GM21526 (cell line): Measurements from ENCODE around the gene EHBP1.

Source experiments
- ATAC-seq: cut with Tn5 transposase; IDR thresholded peaks from one replicate; pipeline ENCODE4 v1.9.1; 2021; ENCODE audit warnings: moderate library complexity; ENCODE audit not compliant: unreplicated experiment, low FRiP score

Gene EHBP1

DNA sequence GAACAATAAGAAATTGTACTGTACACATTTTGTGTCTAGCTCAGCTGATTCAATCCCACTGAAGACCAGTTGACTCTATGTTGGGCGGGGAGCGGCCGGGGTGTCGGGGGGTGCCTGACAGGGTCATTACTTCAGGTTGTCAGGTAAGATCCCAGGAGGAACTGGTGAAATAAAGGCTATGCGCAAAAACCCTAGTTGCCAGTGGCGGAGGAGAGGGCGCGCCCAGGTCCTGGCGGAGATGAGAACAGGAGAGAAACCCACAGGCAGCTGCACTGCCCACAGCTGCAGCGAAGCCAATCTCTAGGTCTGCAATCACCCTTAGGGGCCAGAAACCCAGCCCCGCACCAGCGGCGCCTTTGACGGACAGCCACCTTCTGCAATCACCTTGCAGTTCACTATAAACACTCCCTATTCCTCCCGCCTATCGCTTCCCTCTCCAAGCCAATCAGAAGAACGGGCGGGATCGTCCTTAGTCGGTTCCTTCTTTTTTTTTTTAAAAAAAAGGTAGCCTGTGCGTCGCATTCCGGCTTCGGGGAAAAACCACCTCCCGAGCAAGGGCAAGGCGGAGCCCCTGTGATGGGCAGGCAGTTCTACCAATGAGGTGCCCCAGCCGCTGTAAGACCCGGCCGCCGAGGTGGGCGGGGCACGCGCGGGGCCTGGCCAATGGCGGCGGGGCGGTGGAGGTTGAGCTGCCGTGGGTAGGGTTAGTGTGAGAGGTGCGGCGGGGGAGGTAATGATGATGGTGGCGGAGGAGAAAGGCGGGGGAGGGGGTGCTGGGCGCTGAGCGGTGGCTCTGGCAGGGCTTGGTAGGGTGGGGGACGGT is at the start of gene EHBP1:
EHBP1 (plus strand) TSS at position 707 of the 823 bp plus-strand sequence. CDS start 1,479 bp downstream, outside the sequence.
- ATAC-seq = peak; percentile 96

DNA sequence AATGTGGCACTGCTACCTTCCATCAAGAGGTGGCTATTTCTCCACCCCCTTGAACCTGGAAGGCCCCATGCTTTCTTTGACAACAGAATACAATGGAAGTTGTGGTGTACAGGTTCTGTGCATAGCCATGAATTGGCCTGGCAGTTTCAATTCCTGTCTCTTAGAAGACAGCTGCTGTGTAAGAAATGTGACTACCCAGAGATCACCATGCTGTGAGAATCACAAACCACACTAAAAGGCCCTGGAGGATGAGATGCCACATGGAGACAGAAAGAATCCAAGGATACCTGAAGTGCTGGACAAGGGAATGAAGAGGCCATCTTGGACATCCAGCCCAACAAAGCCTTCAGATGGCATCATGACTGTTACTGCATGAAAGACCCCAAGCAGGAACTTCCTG is 47.7 kb upstream of the EHBP1 start:
- peak; percentile 53 for ATAC-seq

DNA sequence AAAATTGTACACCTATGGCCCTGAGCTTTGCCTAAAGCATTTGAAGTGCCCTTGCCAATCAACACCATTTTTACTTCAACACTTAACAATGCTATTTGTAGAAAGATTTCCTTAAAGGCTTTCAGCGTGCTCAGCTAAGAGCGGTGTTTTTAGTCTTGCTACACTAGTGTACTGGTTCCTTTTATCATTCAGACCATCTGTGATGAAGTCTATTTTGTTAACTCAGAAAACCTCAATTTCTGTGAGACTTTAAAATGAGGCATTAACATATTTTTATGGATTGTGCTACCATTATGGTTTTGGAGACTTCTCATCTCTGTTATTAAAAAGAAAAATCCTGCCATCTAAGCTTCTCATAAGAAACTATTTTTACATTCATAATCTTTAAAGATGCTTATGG is 46.6 kb upstream of the EHBP1 start:
- no peak for ATAC-seq

DNA sequence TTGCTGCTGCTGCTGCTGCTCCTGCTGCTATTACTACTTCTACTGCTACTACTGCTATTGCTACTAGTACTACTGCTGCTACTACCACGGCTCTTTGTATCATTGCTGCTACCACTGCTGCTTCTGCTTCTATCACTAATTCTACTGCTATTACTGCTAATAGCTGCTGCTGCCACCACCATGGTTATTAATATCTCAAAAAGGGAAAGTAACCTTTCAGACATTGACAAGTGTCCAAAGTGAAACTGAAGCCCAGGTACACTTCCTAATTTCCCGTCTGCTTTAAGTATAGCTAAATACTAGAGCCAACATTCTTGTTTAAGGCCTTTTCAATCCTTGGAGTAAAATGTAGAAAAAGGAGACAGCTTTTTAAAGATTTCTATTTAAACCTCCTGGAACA is 45.4 kb upstream of the EHBP1 start:
- peak; percentile 77 for ATAC-seq

DNA sequence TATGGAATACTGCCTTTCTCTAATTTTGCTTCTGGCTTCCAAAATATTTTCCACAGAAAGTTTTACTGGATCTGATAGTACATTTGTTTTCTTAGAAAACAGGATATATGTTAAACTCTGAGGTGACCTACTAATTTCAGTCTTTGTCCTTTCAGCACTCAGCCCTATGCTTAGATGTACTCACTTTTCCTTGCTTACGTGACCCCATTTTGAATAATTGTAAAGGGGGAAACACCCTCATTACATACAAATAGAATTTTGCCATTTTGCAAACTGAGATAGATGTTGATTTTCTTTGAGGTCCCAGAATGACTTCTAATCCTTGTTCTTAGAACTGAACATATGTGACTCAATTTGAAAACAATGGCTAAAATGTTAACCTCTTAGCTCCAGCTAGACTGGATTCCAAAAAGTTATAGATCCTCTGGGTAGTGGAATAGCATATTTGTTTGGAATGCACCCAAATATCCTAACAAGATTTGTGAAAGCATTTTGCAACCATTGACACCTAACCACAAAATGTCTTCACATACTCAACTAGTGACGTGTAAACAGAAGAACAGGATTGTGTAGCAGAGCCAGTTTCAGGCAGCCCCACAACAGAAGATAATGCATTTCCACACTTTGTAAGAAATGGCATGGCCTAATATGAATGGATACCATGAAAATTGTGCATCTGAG is 44.8 kb upstream of the EHBP1 start:
- no peak for ATAC-seq

DNA sequence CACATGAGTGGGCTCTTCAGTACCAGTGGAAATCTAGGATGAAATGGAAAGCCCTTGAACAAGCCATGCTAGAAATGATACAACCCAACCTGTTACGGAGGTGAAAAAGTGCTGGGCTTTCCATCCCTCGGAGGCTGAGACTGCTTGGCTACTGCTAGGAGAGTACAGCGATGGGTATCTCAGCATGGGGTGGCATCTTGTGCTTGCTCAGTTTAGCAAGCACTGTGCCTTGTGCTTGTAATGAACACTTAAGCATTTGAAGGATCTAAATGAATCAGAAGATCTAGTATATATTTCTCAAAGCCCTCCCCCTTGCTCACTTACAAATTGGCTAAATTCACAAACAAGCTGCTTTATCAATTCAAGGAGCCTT is 44.3 kb upstream of the EHBP1 start:
- ATAC-seq = no peak

DNA sequence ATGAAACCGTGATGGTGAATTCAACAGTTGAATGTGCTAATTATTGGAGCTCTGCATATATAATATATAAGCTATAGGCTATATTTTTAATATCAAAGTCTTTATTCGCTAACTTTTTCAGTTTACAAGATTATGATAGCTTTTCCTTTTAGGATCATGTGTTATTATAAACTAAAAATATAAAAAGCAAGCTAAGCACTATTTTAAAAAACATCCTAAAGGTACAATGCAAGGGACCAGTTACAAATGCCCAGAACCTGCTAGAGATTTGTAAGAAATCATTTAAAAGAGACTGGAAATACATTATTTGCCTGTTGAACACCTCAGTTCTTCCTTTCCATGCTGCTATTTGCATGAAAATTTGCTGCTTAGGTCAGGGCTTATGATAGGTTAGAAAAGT is 43.4 kb upstream of the EHBP1 start:
- no peak for ATAC-seq

DNA sequence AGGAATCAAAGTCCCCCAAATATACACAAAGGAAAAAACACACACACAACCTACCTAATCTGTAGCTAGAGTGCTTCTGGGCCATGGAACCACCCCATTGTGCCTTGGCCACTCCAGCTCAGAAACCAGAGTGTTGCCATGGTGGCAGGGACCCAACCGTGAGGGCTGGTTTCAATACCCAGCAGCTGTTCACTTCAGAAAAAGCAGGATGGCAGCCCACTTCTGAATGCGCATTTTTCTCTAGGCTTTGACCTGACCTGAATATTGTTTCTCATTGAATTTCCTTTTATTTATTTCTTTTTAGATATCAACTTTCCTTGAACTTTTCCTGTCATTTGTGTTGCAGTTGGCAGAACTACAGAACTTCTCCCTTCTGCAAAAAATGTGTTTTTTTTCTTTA is 43.0 kb upstream of the EHBP1 start:
- ATAC-seq = no peak

DNA sequence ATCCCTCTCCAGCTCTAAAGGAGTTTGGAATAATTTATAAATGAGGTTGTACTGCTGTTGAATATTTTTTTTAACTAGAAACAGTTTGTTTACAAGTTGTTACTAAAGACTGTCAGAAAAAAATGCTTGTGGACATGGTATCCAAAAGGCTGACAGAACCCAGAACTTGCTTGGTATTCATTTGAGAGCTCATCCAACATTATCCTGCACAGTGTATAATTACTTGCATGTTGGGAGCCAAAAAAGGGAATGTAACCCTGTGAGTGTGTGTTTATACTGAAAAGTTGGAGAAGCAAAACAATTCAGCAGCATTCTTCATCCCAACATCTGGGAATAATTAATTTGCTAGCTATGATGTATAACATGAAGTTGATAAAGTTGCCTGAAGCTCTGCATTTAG is 42.1 kb upstream of the EHBP1 start:
- ATAC-seq = no peak

DNA sequence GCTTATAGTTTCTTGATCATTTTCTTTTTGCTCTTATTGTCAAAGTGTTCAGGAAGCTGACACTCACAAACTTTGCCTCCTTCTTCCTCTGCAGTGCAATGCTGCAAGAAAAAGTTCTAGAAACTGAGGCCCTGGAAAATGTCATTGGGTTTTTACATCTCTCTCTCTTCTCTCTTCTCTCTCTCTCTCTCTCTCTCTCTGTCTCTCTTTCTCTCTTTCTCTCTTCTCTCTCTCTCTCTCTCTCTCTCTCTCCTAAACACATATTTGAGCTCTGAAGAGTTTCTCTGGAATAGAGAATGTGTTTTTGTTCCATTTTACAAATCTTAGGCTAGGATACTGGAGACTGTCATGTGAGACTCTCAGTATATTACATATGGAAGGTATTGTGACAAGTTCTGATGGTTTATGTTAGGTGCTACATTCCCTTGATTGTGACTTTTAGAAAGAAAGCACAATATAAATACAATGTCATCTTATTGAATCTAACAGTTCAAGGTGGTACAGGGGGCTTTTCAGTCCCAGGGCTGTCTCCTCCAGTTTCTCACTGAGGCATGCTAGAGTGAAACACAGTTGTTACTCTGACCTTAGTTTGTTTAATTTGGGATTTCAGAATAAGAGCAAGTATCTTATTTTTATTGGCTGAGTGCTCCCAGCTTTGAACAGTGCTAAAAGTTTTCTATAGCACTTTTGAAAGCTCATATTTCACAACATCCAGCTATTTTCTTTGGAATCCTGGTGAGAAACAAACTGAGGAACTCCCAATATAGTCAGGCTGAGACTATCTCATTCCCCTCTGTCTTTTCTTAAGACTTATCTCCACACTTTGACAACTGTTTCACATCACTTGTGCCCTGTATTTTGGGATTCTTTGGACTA is 41.4 kb upstream of the EHBP1 start:
- no peak for ATAC-seq

DNA sequence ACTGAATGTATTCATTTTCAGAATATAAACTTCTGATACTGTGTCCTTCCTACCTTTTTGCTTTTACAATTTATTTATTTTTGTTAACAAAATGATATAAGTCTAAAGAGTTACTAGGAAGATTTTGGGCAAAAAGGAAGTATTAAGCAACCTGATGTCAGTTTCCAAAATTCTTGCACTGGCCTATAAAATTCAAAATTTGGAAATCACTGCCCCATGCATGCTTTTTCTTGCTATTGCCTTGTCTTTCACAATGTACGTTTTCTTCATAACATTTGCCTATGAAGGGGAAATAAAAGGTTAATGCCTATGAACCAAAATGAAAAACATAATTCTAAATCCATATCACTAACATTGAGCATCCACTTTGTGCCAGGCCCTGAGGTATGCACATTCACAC is 40.1 kb upstream of the EHBP1 start:
- no peak for ATAC-seq

DNA sequence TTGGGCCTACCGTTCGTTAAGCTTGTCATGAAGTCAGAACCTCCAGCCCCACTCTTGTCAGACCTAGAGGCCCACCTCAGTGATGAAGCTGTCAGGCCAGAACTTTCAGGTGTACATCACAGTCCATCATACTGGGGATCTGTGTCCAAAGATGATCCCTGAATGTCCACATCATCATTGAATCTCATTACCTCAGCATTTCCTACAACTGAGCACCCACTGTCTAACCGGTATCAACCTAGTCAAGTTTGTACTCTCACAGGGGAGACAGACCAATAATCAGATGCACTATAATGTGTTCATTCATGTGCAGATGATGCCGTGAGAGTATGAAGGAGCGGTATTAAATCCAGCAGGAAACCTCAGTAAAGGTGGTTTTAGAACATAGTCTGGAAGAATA is 36.3 kb upstream of the EHBP1 start:
- no peak for ATAC-seq

DNA sequence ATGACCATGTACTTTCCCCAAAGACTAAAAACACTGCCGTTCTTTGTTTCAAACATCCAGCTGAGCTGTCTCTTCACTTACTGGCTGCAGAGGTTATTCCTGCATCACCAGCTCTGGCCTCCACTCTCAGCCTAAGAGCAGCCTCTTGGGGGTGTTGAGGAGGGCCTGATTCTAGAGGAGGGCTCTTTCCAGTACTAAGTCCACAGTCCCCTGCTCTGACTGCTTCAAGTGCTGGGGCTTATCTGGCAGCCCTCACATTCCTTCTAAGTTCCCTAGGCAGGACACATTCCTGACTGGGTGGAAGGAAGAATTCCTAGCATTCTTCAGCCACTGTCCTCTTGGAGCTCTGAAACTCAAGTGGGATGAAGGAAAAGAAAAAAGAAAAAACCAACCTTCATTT is 32.9 kb upstream of the EHBP1 start:
- no peak for ATAC-seq

DNA sequence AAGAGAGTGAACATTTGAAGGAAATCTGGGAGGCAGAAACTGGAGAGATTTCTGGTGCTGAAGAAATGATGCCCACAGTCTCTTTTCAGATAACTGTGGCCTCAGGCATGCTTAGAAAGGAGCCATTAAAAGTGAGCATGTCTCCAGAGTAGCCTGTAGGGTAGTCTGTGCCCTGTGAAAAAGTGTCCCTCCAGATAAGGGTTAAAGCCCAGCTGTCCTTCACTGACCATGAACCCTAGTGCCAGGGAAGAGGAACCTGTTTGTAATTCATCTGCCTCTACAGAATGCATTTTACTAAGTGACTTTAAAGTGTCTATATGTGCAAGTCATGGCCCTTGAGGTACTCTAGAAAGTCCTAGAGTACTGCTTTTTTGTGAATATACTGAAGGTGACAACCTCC is 30.5 kb upstream of the EHBP1 start:
- ATAC-seq = no peak

DNA sequence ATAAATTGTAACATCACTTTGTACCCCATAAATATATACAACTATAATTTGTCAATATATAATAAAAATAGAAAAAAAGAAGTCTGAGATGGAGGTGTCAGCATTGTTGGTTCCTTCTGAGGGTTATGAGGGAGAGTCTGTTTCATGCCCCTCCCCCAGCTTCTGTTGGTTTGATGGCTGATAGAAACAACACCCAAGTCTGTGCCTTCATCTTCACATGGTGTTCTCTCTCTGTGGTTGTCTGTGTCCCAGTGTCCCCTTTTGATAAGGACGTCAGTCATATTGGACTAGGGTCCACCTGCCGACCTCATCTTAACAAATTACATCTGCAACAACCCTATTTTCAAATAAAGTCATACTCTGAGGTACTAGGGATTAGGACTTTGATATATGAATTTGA is 20.3 kb upstream of the EHBP1 start:
- ATAC-seq = no peak

DNA sequence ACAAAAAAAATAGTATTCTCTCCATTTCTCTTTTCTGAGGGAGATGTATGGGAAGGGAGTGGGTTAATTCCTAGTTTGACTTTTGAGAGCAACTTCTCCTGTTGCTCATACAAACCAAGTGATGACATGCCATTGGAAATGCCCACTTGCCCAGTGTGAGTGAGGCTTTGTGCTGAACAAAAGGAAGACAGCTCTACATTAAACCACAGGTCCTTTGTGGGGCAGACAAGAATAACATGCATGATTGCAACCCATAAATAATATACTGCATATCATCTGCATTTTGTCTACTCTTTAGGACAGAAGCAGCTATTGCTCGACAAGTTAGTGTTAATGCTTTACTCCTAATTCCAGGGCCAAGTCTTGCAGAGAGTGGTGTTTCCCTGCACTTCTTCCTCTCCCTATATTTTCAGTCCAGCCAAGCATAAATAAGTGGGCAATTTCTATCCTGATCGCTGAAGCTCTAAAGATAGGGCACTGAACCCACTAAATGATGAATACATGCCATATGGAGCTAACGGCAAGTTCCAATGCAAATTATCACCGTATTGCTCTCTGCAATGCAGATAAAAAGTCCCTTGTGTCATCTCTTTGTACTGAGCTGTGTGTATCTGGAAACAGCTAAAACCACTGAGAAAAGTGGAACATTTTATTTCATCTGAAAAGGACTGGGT is 19.4 kb upstream of the EHBP1 start:
- no peak for ATAC-seq

DNA sequence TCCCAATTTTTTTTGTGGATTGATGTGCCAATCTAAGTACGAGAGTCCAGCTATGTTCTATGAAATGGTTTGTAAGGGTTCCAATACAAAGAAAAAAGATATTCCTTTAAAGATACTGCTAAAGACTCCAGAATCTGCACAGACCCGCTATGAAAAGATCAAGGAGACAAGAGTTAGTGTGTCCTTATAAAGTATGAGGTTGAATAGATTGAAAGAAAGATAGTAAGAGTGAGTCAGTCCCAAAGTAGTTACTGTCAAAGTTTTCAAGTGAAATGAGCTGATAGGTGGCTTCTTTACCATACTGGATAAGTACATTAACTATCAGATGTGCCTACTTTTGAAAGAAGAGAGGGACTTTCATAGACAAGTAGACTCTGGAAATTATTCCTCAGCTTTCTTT is 17.9 kb upstream of the EHBP1 start:
- no peak for ATAC-seq

DNA sequence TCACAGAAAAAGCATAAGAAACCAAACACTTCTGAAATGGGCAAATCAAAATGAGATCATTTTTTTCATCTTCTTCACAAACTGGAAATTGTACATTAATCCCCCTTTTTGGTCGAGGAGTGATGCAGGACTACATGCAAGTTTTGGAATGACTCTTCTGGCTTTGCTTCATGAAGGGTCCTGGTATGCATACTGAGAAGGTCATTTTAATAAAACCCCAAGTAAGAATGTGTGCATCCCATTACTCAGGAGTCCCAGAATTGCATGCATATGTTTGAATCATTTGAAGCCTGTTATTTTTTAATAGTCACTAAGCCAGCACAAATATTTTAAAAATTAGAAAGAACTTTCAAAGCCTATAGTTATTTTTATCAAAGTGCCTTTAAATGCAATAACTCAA is 16.7 kb upstream of the EHBP1 start:
- no peak for ATAC-seq

DNA sequence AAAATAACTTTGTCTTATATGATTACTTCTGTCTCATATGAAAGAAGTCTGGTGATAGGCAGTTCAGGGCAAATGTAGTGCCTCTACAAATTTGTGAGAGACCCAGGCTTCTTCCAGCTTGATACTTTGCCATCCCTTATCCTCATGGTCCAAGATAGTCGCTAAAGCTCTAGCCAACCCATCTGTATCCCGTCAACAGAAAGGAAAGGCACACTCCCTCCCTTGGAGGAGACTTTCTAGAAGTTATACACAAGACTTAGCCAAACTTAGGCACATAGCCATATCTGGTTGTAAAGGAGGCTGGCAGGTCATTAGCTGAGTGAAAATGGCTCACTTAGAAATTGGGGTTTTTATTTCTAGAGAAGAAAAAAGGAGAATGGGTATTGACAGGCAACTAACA is 14.3 kb upstream of the EHBP1 start:
- no peak for ATAC-seq

DNA sequence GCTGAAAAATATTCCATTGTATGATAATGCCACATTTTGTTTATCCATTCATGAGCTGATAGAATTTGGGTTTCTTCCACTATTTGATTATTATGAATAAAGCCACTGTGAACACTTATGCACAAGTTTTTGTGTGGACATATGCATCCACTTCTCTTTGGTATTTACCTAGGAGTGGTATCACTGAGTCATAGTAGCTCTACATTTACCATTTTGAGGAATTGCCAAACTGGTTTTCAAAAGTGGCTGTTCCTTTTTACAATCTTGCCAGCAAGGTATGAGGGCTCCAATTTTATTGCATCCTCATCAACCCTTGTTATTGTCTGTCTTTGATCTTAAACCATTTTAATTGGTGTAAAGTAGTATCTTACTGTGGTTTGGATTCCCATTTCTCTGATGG is 13.3 kb upstream of the EHBP1 start:
- no peak for ATAC-seq

DNA sequence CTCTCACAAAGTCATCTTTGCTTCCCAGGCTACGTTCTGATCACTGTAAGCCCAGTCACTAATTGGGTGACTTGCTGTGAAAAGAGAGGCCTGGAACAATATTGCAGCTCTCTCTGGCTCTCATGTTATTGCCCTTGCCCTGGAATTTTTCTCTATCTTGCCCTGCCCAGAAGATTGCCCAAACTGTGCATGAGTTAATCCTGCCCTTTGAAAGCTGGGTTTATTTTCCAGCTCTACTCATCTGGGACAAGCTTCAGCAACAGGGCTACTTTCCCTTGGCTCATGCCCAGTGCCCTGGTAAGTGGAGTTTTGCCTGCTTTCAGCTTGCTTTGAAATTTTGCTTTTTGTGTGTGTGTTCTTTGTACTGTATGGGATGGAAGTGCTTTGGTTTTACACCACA is 6.9 kb upstream of the EHBP1 start:
- no peak for ATAC-seq
